ENCODE results near the gene ZBTB16. TPM values are rescaled to one million over a fixed set of nuclear protein-coding genes. Genes with fewer than 3 reads are reported as not detected.

The ZBTB16 gene
- total and polyA plus RNA-seq, 12 donors, result 7.9 to 119 (median 53.2) TPM

DNA sequence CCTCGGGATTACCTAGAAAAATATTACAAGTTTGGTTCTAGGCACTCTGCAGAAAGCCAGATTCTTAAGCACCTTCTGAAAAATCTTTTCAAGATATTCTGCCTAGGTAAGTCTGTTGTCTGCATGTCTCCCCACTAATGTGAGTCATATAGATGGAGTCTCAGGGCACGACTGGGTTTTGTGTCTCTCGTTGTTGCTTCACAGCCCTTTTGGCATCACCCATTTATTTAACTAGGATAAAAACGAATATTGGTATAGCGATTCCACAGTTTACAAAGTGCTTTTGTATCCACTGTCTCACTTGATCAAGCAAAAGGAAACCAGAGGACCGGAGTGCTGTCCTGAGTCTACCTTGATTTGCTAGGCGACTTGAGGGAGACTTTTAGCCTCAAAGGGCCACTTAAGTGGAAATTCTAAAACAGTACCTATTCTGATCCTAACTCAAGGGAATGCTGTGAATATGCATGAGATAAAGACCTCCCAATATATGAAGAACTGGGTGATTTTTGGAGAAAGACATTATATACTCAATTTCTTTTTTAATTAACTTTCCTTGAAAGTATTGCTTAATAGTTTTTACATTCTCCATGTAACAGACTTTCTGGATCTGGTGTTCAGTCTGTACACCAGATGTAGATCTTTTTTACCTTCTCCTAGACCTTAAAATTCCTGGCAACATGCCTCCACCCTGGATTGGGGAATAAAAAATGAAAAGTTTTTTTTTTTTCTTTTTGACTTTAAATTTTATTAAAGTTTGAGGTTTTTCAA, 237.3 kb downstream of the ZBTB16 start:
- intact Hi-C loops (cut with DNase I), result no loop called here
- H3K4me3 ChIP-seq, result peak overlapping the region in 1 of 4 donors; percentile 35
- H3K27me3 ChIP-seq, result no peaks in the 10 kb centered on the region
- H3K4me1 ChIP-seq (replicated peaks in 1 of 2), result peaks cover 0 to 12% of the 10 kb centered on the region in 2 donors
- WGBS, 4 donors, result 70 to 75% (median 73%) methylated on average over 7 of the region's 7 CpGs
- no peaks in the 10 kb centered on the region for H3K9me3 ChIP-seq (replicated peaks in 1 of 3)
- H3K36me3 ChIP-seq (replicated peaks in 1 of 2), result no peaks in the 10 kb centered on the region
- TF ChIP-seq, protein P1, sequence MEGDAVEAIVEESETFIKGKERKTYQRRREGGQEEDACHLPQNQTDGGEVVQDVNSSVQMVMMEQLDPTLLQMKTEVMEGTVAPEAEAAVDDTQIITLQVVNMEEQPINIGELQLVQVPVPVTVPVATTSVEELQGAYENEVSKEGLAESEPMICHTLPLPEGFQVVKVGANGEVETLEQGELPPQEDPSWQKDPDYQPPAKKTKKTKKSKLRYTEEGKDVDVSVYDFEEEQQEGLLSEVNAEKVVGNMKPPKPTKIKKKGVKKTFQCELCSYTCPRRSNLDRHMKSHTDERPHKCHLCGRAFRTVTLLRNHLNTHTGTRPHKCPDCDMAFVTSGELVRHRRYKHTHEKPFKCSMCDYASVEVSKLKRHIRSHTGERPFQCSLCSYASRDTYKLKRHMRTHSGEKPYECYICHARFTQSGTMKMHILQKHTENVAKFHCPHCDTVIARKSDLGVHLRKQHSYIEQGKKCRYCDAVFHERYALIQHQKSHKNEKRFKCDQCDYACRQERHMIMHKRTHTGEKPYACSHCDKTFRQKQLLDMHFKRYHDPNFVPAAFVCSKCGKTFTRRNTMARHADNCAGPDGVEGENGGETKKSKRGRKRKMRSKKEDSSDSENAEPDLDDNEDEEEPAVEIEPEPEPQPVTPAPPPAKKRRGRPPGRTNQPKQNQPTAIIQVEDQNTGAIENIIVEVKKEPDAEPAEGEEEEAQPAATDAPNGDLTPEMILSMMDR (IDR thresholded peaks at IDR 0.05), result no peak
- no peak for TF ChIP-seq POLR2A (IDR thresholded peaks at IDR 0.05)
- H3K27ac ChIP-seq, result peak overlapping the region; percentile 39 to 86 (median 50)
- DNase-seq, result no peak

DNA sequence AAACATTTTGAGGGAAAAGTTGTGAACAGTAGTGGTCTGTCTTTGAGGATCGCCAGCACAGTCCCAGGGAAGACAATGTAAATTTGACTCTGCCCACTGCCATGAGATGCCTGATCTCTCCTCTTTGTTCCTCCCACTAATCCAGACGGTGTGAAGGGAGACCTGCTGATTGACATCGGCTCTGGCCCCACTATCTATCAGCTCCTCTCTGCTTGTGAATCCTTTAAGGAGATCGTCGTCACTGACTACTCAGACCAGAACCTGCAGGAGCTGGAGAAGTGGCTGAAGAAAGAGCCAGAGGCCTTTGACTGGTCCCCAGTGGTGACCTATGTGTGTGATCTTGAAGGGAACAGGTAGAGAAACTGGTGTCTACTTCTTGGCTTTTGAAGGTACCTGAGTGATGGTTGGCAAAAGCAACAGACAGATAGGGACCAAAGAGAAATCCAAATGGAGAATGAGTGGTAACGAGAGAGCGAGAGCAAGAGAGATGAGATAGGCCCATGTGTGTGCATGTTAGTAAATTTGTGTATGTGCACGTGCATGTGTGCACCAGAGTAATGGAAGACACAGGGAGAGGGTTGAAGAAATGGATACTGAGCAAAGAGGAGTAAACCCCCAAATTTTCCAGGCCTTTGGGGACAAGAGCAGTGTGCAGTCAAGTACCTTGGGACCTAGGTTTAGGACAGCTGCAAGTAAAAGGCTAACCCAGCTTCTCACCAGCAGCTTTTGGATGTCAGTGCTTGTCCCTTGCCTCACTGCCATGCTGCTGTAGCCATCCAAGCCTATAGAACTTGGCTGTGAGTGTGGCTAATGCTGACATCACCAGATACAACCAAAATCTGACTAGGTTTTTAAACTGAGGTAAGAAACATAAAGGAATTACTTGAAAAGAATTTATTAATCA, 238.5 kb downstream of the ZBTB16 start:
- Histone ChIP-seq H3K9me3 (replicated peaks in 1 of 3) (no peaks in the 10 kb centered on the region), H3K36me3 (replicated peaks in 1 of 2) (no peaks in the 10 kb centered on the region), H3K27ac (peak overlapping the region in 3 of 5 donors; percentile 46 to 86 (median 73)), H3K4me3 (peak overlapping the region in 1 of 4 donors; percentile 35), H3K4me1 (replicated peaks in 1 of 2) (peaks cover 0 to 8% of the 10 kb centered on the region in 2 donors), H3K27me3 (no peaks in the 10 kb centered on the region)
- intact Hi-C loops (cut with DNase I), result no loop called here
- DNase-seq, result no peak
- TF ChIP-seq POLR2A (IDR thresholded peaks at IDR 0.05), result no peak
- TF ChIP-seq, protein P1 (IDR thresholded peaks at IDR 0.05), result no peak
- WGBS, 4 donors, result 81 to 85% (median 83%) methylated on average over 7 to 8 of the region's 8 CpGs

- Histone ChIP-seq H3K9me3 (replicated peaks in 1 of 3) (no peaks in the 10 kb centered on the region), H3K4me1 (replicated peaks in 1 of 2) (peaks cover 0 to 6% of the 10 kb centered on the region in 2 donors), H3K27ac (peak overlapping the region in 1 of 5 donors; percentile 73), H3K4me3 (peak overlapping the region in 1 of 4 donors; percentile 35), H3K36me3 (replicated peaks in 1 of 2) (no peaks in the 10 kb centered on the region), H3K27me3 (no peaks in the 10 kb centered on the region)
- intact Hi-C loops (cut with DNase I), result no loop called here
- no peak for DNase-seq
- TF ChIP-seq, protein P1 (IDR thresholded peaks at IDR 0.05), result no peak
- no peak for TF ChIP-seq POLR2A (IDR thresholded peaks at IDR 0.05)
- WGBS, 4 donors, result 77 to 83% (median 81%) methylated on average over 2 of the region's 2 CpGs
Observed at GRCh38 chr11:114298710-114299109, 239.2 kb downstream of the ZBTB16 start.

Other genes starting within 250 kb of the ZBTB16 start
- 10 to 100 TPM in 8 of 9 donors, 1 to 10 TPM in 1; 8.8 to 25.0 (median 19.6) TPM for gene USP28, start 184.1 kb upstream of the ZBTB16 start, total RNA-seq
- 10 to 100 TPM in 1 of 3 donors, 1 to 10 TPM in 2; 2.9 to 19.7 (median 3.5) TPM for gene USP28, start 184.1 kb upstream of the ZBTB16 start, polyA plus RNA-seq
- not detected for gene HTR3B, start 154.9 kb upstream of the ZBTB16 start, total RNA-seq
- not detected for gene HTR3B, start 154.9 kb upstream of the ZBTB16 start, polyA plus RNA-seq
- gene HTR3A, start 84.6 kb upstream of the ZBTB16 start, total RNA-seq, result 1 to 10 TPM in 1 of 9 donors, under 1 TPM in 3, not detected in 5; 0.13 to 1.1 (median 0.24) TPM
- gene HTR3A, start 84.6 kb upstream of the ZBTB16 start, polyA plus RNA-seq, result under 1 TPM in 2 of 3 donors, not detected in 1; 0.03 to 0.13 TPM
- gene NNMT, start 236.7 kb downstream of the ZBTB16 start, total RNA-seq, result 100 to 1,000 TPM in 2 of 9 donors, 10 to 100 TPM in 6, under 1 TPM in 1; 0.94 to 162 (median 76.6) TPM
- 100 to 1,000 TPM in 2 of 3 donors, 10 to 100 TPM in 1; 30.6 to 354 (median 128) TPM for gene NNMT, start 236.7 kb downstream of the ZBTB16 start, polyA plus RNA-seq

All from adrenal gland (tissue), 12 donors.